ENCODE measurements around the gene VIL1. TPM values are rescaled to one million over a fixed set of nuclear protein-coding genes. Genes with fewer than 3 reads are reported as not detected.

The VIL1 gene
- total RNA-seq, 1 donor from 2014 or later: not detected

GRCh38 chr2:218485986-218486667 is 67.2 kb downstream of the VIL1 start:
- Mint-ChIP-seq H3K27me3 (ENCODE audit: low read depth) (no peaks in the 10 kb centered on the region), H3K36me3 (ENCODE audit: low read depth) (peaks cover 12% of the 10 kb centered on the region)

GRCh38 chr2:218500501-218501060 is 81.7 kb downstream of the VIL1 start:
- Mint-ChIP-seq H3K36me3 (ENCODE audit: low read depth) (peaks cover 14% of the 10 kb centered on the region), H3K27ac (ENCODE audit: unreplicated experiment) (no peak overlapping the region), H3K9me3 (no peaks in the 10 kb centered on the region), H3K4me3 (no peak overlapping the region), H3K27me3 (ENCODE audit: low read depth) (no peaks in the 10 kb centered on the region), H3K4me1 (no peaks in the 10 kb centered on the region)
- no peak for DNase-seq (ENCODE audit: low read depth, low spot score)
- TF ChIP-seq CTCF (conservative IDR thresholded peaks at IDR 0.05): no peak

More at GRCh38 chr2:218485986-218486667, 67.2 kb downstream of the VIL1 start:
- H3K4me3 Mint-ChIP-seq: no peak overlapping the region
- no peak for DNase-seq (ENCODE audit: low read depth, low spot score)
- H3K27ac Mint-ChIP-seq (ENCODE audit: unreplicated experiment): no peak overlapping the region
- H3K9me3 Mint-ChIP-seq: no peaks in the 10 kb centered on the region
- no peaks in the 10 kb centered on the region for H3K4me1 Mint-ChIP-seq
- TF ChIP-seq CTCF (conservative IDR thresholded peaks at IDR 0.05): no peak

GRCh38 chr2:218501665-218502064 is 82.7 kb downstream of the VIL1 start:
- TF ChIP-seq CTCF (conservative IDR thresholded peaks at IDR 0.05): no peak
- Mint-ChIP-seq H3K36me3 (ENCODE audit: low read depth) (peaks cover 14% of the 10 kb centered on the region), H3K4me3 (no peak overlapping the region), H3K9me3 (no peaks in the 10 kb centered on the region), H3K27ac (ENCODE audit: unreplicated experiment) (peak overlapping the region; percentile 21), H3K4me1 (no peaks in the 10 kb centered on the region), H3K27me3 (ENCODE audit: low read depth) (no peaks in the 10 kb centered on the region)
- DNase-seq (ENCODE audit: low read depth, low spot score): no peak

Small RNA genes within 50 kb of the gene (microRNA-seq; reads per million reads assigned to microRNA genes)
- gene MIR26B: 23,392 reads per million, percentile 97 among the genes with 10 or more reads in this experiment

Other genes starting within 250 kb of the VIL1 start
- 159 and 160 TPM in 2 replicates for gene ARPC2, start 201.9 kb upstream of the VIL1 start, total RNA-seq
- gene GPBAR1, start 158.1 kb upstream of the VIL1 start, total RNA-seq: 0.14 TPM in 1 of 2 replicates, not detected in the other
- 76.6 and 77.6 TPM in 2 replicates for gene AAMP, start 149.0 kb upstream of the VIL1 start, total RNA-seq
- gene PNKD, start 148.6 kb upstream of the VIL1 start, total RNA-seq: 40.3 and 42.3 TPM in 2 replicates
- 8.0 and 8.5 TPM in 2 replicates for gene TMBIM1, start 126.6 kb upstream of the VIL1 start, total RNA-seq
- gene CATIP, start 62.3 kb upstream of the VIL1 start, total RNA-seq: 0.30 TPM in 1 of 2 replicates, not detected in the other
- gene SLC11A1, start 36.9 kb upstream of the VIL1 start, total RNA-seq: 0.09 TPM in 1 of 2 replicates, not detected in the other
- gene CTDSP1, start 19.3 kb upstream of the VIL1 start, total RNA-seq: 46.4 TPM in 2 replicates
- gene USP37, start 149.2 kb downstream of the VIL1 start, total RNA-seq: 27.0 and 29.1 TPM in 2 replicates
- 89.2 and 93.5 TPM in 2 replicates for gene CNOT9, start 149.7 kb downstream of the VIL1 start, total RNA-seq
- gene PLCD4, start 188.8 kb downstream of the VIL1 start, total RNA-seq: 0.37 and 1.1 TPM in 2 replicates
- 50.0 and 58.2 TPM in 2 replicates for gene ZNF142, start 240.5 kb downstream of the VIL1 start, total RNA-seq
- 41.7 and 45.2 TPM in 2 replicates for gene BCS1L, start 240.6 kb downstream of the VIL1 start, total RNA-seq

Measured in neural crest cell (in vitro differentiated cells).